ENCODE data around the gene PPP1R1B. TPM values are rescaled to one million over a fixed set of nuclear protein-coding genes. Genes with fewer than 3 reads are reported as not detected.

The PPP1R1B gene
- total and polyA plus RNA-seq, 3 donors from 2014 or later: 22.4 to 63.1 (median 24.3) TPM

GRCh38 chr17:39667945-39668924 is 41.5 kb downstream of the PPP1R1B start, which contains the start of gene PNMT:
Gene PNMT, plus strand, starts transcription at chr17:39668453. Its CDS starts 23 bp downstream, at chr17:39668476.
- Histone ChIP-seq H3K36me3 (ENCODE audit: low read depth, missing control alignments) (no peaks in the 10 kb centered on the region), H3K27me3 (no peaks in the 10 kb centered on the region), H3K4me3 (peak within 1 kb of the TSS; percentile 29 to 40), H3K27ac (peak within 1 kb of the TSS in 1 of 2 donors; percentile 18), H3K4me1 (peaks cover 23% of the 10 kb centered on the region), H3K9me3 (no peaks in the 10 kb centered on the region)
- WGBS, 2 donors: 5 to 7% methylated on average over 47 to 59 of the region's 85 CpGs
- peak; percentile 82 for DNase-seq
- TF ChIP-seq POLR2A (IDR thresholded peaks at IDR 0.05): no peak
- TF ChIP-seq, protein P1, sequence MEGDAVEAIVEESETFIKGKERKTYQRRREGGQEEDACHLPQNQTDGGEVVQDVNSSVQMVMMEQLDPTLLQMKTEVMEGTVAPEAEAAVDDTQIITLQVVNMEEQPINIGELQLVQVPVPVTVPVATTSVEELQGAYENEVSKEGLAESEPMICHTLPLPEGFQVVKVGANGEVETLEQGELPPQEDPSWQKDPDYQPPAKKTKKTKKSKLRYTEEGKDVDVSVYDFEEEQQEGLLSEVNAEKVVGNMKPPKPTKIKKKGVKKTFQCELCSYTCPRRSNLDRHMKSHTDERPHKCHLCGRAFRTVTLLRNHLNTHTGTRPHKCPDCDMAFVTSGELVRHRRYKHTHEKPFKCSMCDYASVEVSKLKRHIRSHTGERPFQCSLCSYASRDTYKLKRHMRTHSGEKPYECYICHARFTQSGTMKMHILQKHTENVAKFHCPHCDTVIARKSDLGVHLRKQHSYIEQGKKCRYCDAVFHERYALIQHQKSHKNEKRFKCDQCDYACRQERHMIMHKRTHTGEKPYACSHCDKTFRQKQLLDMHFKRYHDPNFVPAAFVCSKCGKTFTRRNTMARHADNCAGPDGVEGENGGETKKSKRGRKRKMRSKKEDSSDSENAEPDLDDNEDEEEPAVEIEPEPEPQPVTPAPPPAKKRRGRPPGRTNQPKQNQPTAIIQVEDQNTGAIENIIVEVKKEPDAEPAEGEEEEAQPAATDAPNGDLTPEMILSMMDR (IDR thresholded peaks at IDR 0.05): peak; percentile 49 to 67 (median 56)
- intact Hi-C loops (cut with DNase I; ENCODE audit: low total_unique reads): no loop called here

DNA sequence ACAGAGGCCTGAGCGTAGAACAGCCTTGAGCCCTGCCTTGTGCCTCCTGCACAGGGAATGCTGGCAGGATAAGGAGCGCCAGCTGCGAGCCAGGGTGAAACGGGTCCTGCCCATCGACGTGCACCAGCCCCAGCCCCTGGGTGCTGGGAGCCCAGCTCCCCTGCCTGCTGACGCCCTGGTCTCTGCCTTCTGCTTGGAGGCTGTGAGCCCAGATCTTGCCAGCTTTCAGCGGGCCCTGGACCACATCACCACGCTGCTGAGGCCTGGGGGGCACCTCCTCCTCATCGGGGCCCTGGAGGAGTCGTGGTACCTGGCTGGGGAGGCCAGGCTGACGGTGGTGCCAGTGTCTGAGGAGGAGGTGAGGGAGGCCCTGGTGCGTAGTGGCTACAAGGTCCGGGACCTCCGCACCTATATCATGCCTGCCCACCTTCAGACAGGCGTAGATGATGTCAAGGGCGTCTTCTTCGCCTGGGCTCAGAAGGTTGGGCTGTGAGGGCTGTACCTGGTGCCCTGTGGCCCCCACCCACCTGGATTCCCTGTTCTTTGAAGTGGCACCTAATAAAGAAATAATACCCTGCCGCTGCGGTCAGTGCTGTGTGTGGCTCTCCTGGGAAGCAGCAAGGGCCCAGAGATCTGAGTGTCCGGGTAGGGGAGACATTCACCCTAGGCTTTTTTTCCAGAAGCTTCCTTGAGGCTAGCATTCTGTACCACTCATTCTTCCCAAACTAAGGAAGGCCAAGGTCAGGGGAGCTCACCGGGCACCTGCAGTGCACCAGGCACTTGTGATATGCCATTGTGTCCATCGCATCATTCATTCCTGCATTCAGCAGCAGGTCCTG is 43.4 kb downstream of the PPP1R1B start:
- no peaks in the 10 kb centered on the region for H3K36me3 ChIP-seq (ENCODE audit: low read depth, missing control alignments)

GRCh38 chr17:39670746-39671145 is 44.0 kb downstream of the PPP1R1B start:
- no peak for TF ChIP-seq POLR2A (IDR thresholded peaks at IDR 0.05)
- H3K4me1 ChIP-seq: peaks cover 18% of the 10 kb centered on the region
- no peaks in the 10 kb centered on the region for H3K27me3 ChIP-seq
- intact Hi-C loops (cut with DNase I; ENCODE audit: low total_unique reads): no loop called here
- H3K36me3 ChIP-seq (ENCODE audit: low read depth, missing control alignments): no peaks in the 10 kb centered on the region
- H3K4me3 ChIP-seq: no peak overlapping the region
- DNase-seq: no peak
- H3K27ac ChIP-seq: no peak overlapping the region
- 66 to 67% methylated on average over 4 of the region's 4 CpGs for WGBS, 2 donors
- H3K9me3 ChIP-seq: no peaks in the 10 kb centered on the region

More for the DNA sequence above, 43.4 kb downstream of the PPP1R1B start:
- 85 to 88% methylated on average over 15 to 23 of the region's 23 CpGs for WGBS, 2 donors
- no peak for TF ChIP-seq POLR2A (IDR thresholded peaks at IDR 0.05)
- TF ChIP-seq, protein P1 (IDR thresholded peaks at IDR 0.05): no peak
- H3K4me3 ChIP-seq: no peak overlapping the region
- intact Hi-C loops (cut with DNase I; ENCODE audit: low total_unique reads): no loop called here
- H3K4me1 ChIP-seq: peaks cover 18% of the 10 kb centered on the region
- no peak for DNase-seq
- no peak overlapping the region for H3K27ac ChIP-seq
- H3K9me3 ChIP-seq: no peaks in the 10 kb centered on the region
- H3K27me3 ChIP-seq: no peaks in the 10 kb centered on the region

DNA sequence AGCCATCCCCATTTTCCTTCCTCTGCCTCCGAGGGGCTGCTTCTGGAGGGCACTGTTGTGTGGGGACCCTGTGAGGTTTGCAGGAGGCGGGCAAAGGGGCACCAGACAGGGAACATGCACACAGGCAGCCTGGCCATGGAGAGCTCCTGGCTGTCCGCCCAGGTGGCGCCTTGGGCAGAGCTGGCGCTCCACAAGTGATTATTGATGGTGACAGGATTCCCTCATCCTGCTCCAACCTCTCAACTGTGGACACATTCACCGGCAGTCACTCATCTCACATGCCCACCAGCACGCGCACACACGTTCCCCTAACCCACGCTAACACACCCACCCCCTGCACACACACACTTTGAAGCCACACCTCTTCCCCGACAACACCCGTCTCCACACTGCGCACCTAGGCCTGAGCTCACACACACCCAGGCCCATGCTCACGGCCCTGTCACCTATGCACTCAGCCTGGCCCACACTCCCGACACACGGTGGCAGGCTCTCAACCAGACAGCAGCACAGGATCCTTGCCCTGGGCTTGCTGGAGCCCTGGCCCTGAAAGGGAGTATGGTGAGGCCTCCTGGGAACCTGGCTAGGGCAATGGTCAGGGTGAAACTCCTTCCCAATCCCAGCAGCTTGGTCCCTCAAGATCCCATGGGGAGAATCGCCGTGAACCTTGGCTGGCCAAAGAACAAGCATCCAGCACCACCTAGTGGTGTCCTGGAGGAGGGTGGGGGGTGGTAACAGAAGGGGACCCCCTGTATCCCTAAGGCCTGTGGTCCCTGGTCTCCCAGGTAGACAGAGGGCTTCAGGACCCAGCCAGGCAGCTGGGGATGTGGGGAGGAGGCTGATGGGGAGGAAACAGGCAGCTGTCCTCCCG is 45.1 kb downstream of the PPP1R1B start:
- DNase-seq: peak; percentile 57
- peaks cover 12% of the 10 kb centered on the region for H3K4me1 ChIP-seq
- WGBS, 2 donors: 60 to 79% methylated on average over 8 to 19 of the region's 19 CpGs
- no peaks in the 10 kb centered on the region for H3K27me3 ChIP-seq
- no peak overlapping the region for H3K4me3 ChIP-seq
- H3K36me3 ChIP-seq (ENCODE audit: low read depth, missing control alignments): no peaks in the 10 kb centered on the region
- intact Hi-C loops (cut with DNase I; ENCODE audit: low total_unique reads): no loop called here
- H3K9me3 ChIP-seq: no peaks in the 10 kb centered on the region
- H3K27ac ChIP-seq: no peak overlapping the region
- TF ChIP-seq POLR2A (IDR thresholded peaks at IDR 0.05): no peak
- TF ChIP-seq, protein P1 (IDR thresholded peaks at IDR 0.05): peak; percentile 29 to 60 (median 41)

Data from testis (tissue), 3 donors.